ENCODE results near the gene KMO. TPM values are rescaled to one million over a fixed set of nuclear protein-coding genes. Genes with fewer than 3 reads are reported as not detected.
A peak's percentile ranks its signal among the peaks of the same experiment; 100 is the strongest.

Gene KMO
- total and polyA plus RNA-seq, 2 of the 8 experiments (the other 6 are each of a cell fraction or from before 2014, with no cell fraction given) = not detected

DNA sequence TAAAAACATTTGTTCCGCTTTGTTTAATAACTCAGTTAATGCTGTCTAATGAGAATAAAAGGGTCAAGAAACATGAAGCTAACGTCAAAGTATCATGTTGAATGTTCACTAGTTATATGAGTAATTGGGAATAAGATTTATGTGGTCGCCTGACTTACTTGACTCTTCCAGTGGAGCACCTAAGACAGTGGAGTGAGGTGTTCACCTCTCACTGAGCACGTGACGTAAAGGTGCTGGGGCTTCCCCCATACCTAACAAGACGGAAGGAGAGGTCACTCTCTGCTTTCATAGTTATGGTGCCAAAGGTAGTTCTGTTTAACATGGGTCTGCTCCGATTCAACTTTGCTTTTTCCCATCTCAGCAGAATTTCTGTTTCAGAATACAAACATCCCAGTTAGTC, 686 bp downstream of the KMO start:
- no peak overlapping the region for H4K5ac ChIP-seq (ENCODE audit: insufficient read length, low read depth, low read length)
- no peak overlapping the region for H3K4ac ChIP-seq (replicated peaks; ENCODE audit: insufficient read length, low read depth, low read length)
- no peak overlapping the region for H2BK120ac ChIP-seq (replicated peaks; ENCODE audit: low read depth, low read length)
- no peaks in the 10 kb centered on the region for H3K36me3 ChIP-seq (ENCODE audit: control insufficient read depth in 2 of 4, insufficient read depth in 4 of 4, low read length in 3 of 4)
- no peak overlapping the region for H2AK5ac ChIP-seq (ENCODE audit: low read depth, low read length)
- H3K23me2 ChIP-seq (ENCODE audit: low read depth, low read length) = no peaks in the 10 kb centered on the region
- H4K91ac ChIP-seq (replicated peaks; ENCODE audit: insufficient read length, low read length) = no peak overlapping the region
- H2BK15ac ChIP-seq (ENCODE audit: low read length) = no peak overlapping the region
- H3K27me3 ChIP-seq (replicated peaks in 1 of 4; ENCODE audit: control insufficient read depth in 3 of 4, extremely low read depth in 1 of 4, insufficient read depth in 3 of 4, low read length in 3 of 4) = no peaks in the 10 kb centered on the region
- no peaks in the 10 kb centered on the region for H3K79me1 ChIP-seq (ENCODE audit: low read depth, low read length)
- H3K4me1 ChIP-seq (replicated peaks in 1 of 4; ENCODE audit: control insufficient read depth in 3 of 4, insufficient read depth in 4 of 4, low read length in 3 of 4) = no peaks in the 10 kb centered on the region
- H2BK12ac ChIP-seq (ENCODE audit: low read depth, low read length) = no peak overlapping the region
- H3K79me2 ChIP-seq (ENCODE audit: control insufficient read depth in 1 of 2, insufficient read depth in 2 of 2, low read length in 2 of 2) = no peaks in the 10 kb centered on the region
- TF ChIP-seq MAFK (IDR thresholded peaks at IDR 0.05; ENCODE audit: low read depth, low read length) = no peak
- no peak for TF ChIP-seq YY1 (IDR thresholded peaks at IDR 0.05; ENCODE audit: low read depth, low read length)
- TF ChIP-seq RFX5 (IDR thresholded peaks at IDR 0.05; ENCODE audit: borderline replicate concordance, low read depth, low read length) = no peak
- no peak for TF ChIP-seq RBBP5 (IDR thresholded peaks at IDR 0.05; ENCODE audit: borderline replicate concordance, low read depth, low read length)
- TF ChIP-seq CHD1 (IDR thresholded peaks at IDR 0.05; ENCODE audit: low read depth, low read length) = no peak
- TF ChIP-seq SAP30 (IDR thresholded peaks at IDR 0.05; ENCODE audit: insufficient read depth, insufficient replicate concordance, low read length) = no peak
- no peak for TF ChIP-seq JUN (IDR thresholded peaks at IDR 0.05; ENCODE audit: low read depth, low read length)
- TF ChIP-seq EP300 (IDR thresholded peaks at IDR 0.05; ENCODE audit: borderline replicate concordance in 1 of 2, low read depth in 2 of 2, low read length in 2 of 2) = no peak
- no peak for TF ChIP-seq KDM1A (IDR thresholded peaks at IDR 0.05; ENCODE audit: borderline replicate concordance, low read length)
- CTCF ChIA-PET (ENCODE audit: partially characterized antibody) = interaction anchor here (0.7 to 1.2 kb wide), 2 partner anchors 12 to 78 kb away, joined by 3 to 7 read pairs; no protein-coding TSS in a partner anchor
- H2AFZ ChIP-seq (ENCODE audit: low read length) = no peak overlapping the region
- no peak overlapping the region for H3K23ac ChIP-seq (ENCODE audit: insufficient read length)
- H2BK20ac ChIP-seq (ENCODE audit: low read length) = no peak overlapping the region
- H2BK5ac ChIP-seq (ENCODE audit: low read depth, low read length) = no peak overlapping the region
- H3K9me3 ChIP-seq (ENCODE audit: insufficient read depth in 2 of 2, low read depth in 1 of 2, low read length in 1 of 2) = no peaks in the 10 kb centered on the region
- 90% methylated on average over 7 of the region's 7 CpGs; no CpG with 5 or more reads in 1 of the 2 experiments for WGBS, 2 experiments (ENCODE audit: extremely low coverage in 1 of 2, insufficient coverage in 1 of 2, insufficient read length in 1 of 2, insufficient replicate concordance in 2 of 2, low coverage in 1 of 2, low lambda C conversion rate in 2 of 2, missing lambda C conversion rate in 1 of 2)
- no peak for FAIRE-seq
- no peak overlapping the region for H3K4me3 ChIP-seq (ENCODE audit: extremely low read depth in 1 of 4, insufficient read depth in 2 of 4, low read depth in 3 of 4, low read length in 4 of 4)
- DNase-seq (ENCODE audit: low read depth in 1 of 2, low spot score in 2 of 2) = no peak
- no peak overlapping the region for H3K14ac ChIP-seq (ENCODE audit: insufficient read length)
- no peak overlapping the region for H3K4me2 ChIP-seq (ENCODE audit: insufficient read depth in 1 of 2, low read depth in 2 of 2, low read length in 2 of 2)
- POLR2A ChIA-PET (ENCODE audit: partially characterized antibody) = no interaction called here
- H3K9ac ChIP-seq (replicated peaks in 1 of 4; ENCODE audit: extremely low read depth in 1 of 4, low read depth in 3 of 4, low read length in 3 of 4) = no peak overlapping the region
- peak overlapping the region; percentile 68; the same call in 1 of the 2 replicates for H4K8ac ChIP-seq (ENCODE audit: extremely low read depth, insufficient read depth, low read length)
- H4K20me1 ChIP-seq (replicated peaks in 1 of 2; ENCODE audit: control insufficient read depth in 1 of 2, insufficient read depth in 2 of 2, low read length in 2 of 2) = no peaks in the 10 kb centered on the region
- H3K27ac ChIP-seq (ENCODE audit: low read depth, low read length) = no peak overlapping the region
- H3K18ac ChIP-seq (ENCODE audit: extremely low read depth, low read length) = no peak overlapping the region
- no peak overlapping the region for H3K56ac ChIP-seq (replicated peaks; ENCODE audit: insufficient read length, low read depth, low read length)
